ENCODE results near the gene PKP4.

GRCh38 chr2:158729451-158729850, 272.7 kb downstream of the PKP4 start:
- TF ChIP-seq CTCF (conservative IDR thresholded peaks at IDR 0.05 in 1 of 2, IDR thresholded peaks at IDR 0.05 in 1 of 2; ENCODE audit: extremely low read depth in 1 of 2, insufficient read depth in 1 of 2, low read depth in 1 of 2, low read length in 2 of 2), result no peak
- no peak for TF ChIP-seq EZH2 (IDR thresholded peaks at IDR 0.05; ENCODE audit: borderline replicate concordance, low read length)
